ENCODE measurements around the gene SUGP2.

SUGP2 gene

DNA sequence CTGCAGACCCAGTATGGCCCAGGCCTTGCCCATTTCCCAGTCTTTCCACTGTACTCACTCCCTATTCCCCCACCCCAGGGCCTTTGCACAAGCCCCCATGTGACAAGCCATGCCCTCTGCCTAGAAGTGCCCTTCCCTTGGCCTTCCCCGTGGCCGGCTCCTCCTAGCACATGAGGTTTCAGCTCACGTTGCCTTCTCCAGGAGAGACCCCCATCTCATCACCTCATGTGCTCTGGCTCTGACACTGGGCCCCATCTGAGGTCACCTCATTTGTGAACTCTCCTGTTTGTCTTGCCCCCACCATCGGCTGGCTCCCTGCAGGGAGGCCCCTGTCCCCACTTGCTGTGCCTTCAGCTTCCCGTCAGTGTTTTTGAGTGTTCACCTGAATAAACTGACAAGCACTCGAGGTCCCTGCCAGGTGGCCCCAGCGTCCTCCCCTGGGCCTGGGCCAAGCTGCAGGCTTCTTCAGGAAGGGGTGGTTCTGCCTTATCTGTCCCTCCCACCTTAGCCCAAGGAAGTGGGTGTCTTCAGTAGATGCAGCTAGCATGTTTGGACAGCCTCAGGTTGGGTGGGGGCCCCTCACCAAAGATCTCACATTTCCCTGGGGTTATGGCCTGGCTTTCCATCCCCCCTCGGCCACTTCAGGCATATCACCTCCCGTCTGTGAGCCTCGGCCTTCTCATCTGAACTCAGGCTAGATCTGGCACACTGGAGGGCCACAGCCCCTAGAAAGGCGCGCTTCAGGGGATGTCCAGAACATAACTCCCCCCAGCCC is 26.7 kb upstream of the SUGP2 start:
- no peak for DNase-seq (ENCODE audit: insufficient read length, low spot score)
- no peak for FAIRE-seq

GRCh38 chr19:19059018-19059836 is 25.9 kb upstream of the SUGP2 start:
- no peak for FAIRE-seq
- no peak for DNase-seq (ENCODE audit: insufficient read length, low spot score)

DNA sequence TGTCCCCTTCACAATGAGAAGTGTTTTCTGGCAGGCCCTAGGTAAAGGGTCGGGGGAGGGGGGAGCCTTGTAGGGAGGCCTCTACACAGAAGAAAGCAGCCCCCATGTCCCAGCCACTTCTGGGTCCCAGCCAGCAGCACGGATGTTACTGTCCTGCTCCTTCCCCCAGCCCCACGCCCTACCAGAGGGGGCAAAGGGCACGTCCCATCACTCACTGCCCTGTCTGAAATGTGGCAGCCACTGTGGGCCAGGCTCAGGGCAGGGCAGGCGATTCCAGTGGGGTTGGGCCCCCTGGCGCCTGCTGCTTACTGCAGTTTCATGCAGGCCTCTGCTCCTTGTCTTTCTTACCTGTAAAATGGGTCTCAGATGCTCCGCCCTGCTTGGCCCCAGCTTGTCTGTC is 24.4 kb upstream of the SUGP2 start:
- FAIRE-seq: no peak
- no peak for DNase-seq (ENCODE audit: insufficient read length, low spot score)

DNA sequence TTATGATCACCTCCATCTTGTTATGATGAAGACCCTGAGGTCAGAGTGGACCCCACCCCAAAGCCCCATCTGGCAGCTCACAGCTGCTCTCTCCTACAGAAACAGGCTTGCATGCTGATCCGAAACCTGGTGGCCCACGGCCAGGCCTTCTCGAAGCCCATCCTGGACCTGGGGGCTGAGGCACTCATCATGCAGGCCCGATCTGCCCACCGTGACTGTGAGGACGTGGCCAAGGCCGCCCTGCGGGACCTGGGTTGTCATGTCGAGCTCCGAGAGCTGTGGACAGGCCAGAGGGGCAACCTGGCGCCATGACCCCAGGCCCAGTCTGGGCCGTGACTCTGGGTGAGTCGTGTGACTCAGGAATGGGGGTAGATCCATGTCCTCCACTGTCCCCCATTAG is 24.0 kb upstream of the SUGP2 start:
- DNase-seq (ENCODE audit: insufficient read length, low spot score) (no peak), FAIRE-seq (no peak)

- no peak for DNase-seq (ENCODE audit: insufficient read length, low spot score)
- FAIRE-seq: no peak
These were observed 23.4 kb upstream of the SUGP2 start for GRCh38 chr19:19056636-19057275.

DNA sequence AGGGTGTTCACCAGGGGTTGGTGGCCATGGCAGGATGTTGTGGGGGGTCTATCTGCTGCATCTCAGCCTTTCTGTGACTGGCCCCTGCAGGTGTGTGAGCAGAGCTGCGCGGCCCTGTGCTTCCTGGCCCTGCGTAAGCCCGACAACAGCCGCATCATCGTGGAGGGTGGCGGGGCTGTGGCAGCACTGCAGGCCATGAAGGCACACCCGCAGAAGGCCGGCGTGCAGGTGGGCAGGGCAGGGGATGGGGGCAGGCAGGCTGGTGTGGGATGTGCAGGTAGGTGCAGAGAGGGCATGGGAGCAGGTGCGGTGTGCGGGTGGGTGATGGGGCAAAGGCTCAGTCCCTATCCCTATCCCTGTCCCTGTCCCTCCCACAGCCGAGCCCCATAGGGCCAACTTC is 22.4 kb upstream of the SUGP2 start:
- FAIRE-seq (no peak), DNase-seq (ENCODE audit: insufficient read length, low spot score) (no peak)

DNA sequence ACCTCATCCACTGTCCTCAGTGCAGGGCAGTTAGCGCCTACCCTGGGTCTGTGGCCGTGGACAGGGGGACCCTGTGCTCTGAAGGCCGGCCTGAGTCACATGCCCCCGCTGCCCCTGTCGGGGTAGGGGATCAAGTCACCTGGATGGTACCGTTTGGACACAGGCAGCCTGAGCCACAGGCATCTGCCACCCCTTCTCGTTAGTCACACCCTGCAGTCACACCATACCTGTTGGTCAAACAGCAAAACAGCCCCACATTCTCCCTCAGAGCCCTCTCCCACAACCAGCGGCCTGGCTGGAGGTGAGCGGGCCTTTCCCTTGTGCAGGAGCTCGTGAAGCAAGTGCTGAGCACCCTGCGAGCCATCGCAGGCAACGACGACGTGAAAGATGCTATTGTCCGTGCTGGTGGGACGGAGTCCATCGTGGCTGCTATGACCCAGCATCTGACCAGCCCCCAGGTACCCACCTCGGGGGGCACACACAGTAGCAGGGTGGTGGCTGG is 21.7 kb upstream of the SUGP2 start:
- DNase-seq (ENCODE audit: insufficient read length, low spot score): no peak
- FAIRE-seq: no peak

GRCh38 chr19:19054315-19054938 is 21.1 kb upstream of the SUGP2 start:
- FAIRE-seq: no peak

DNA sequence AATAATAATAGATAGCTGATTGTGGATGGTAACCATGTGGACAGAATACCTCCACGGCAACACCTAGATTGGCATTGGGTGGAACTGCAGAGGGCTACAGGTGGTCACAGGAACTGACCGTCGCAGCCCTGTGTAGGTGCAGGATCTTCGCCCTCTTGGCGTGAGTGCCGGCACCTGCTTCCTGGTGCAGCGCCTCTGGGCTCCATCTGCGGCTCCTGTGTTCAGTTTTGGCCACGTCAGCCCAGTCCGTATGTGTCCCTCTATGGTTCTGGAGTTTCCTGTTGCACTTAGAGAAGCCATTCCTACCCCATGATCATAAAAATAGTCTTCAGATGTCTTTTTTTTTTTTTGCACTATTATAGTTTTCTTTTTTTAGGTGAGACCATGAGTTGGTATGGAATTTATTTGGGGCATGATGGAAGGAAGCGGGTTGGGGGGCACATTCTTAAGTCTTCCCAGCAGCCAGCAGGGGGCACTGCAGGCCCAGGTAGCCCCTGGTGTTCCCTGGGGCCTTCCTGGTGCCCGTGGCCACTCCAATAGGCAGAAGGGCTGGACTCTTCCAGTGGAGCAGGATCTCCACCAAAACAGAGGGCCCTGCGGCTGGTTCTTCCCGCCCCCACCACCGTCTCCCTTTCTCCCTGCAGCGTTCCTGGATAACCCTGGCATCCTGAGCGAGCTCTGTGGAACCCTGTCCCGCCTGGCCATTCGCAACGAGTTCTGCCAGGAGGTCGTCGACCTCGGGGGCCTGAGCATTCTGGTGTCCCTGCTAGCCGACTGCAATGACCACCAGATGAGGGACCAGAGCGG is 20.4 kb upstream of the SUGP2 start:
- DNase-seq (ENCODE audit: insufficient read length, low spot score): no peak
- no peak for FAIRE-seq

More at GRCh38 chr19:19054315-19054938, 21.1 kb upstream of the SUGP2 start:
- DNase-seq (ENCODE audit: insufficient read length, low spot score): no peak

DNA sequence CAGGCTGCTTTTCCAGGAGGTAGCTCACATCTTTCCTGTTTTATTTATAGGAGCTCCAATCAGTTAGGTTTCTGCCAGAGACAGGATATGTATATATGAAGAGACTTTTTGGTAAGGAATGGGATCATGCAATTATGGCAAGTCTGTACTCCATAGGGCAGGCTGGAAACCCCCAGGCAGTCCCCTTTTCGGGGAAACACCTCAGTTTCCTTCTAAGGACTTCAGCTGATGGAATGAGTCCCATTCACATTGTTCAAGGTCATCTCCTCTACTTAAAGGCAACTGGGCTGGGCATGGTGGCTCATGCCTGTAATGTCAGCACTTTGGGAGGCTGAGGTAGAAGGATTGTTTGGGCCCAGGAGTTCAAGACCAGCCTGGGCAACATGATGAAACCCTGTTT is 19.6 kb upstream of the SUGP2 start:
- FAIRE-seq (no peak), DNase-seq (ENCODE audit: insufficient read length, low spot score) (no peak)

GRCh38 chr19:19051478-19052213 is 18.3 kb upstream of the SUGP2 start:
- DNase-seq (ENCODE audit: insufficient read length, low spot score): no peak

DNA sequence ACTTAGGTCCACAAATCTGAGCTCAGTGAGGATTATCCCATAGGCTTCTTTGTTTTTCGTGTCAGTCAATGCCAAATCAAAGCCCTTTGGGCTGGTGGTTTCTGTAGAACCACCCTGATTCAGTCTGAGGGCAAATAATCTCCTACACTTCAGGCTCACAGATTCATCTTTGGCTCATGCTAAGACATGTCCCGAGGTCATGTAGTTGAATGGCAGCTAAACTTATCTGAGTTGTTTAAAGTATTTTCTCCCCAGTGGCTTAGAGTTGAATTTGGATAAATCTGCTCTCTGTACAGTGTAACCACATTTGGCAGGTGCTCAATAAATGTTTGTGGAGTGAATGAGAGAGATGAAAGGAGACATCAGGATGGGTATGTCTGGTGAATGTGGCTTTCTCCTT is 17.4 kb upstream of the SUGP2 start:
- DNase-seq (ENCODE audit: insufficient read length, low spot score) (no peak), FAIRE-seq (no peak)

More at GRCh38 chr19:19051478-19052213, 18.3 kb upstream of the SUGP2 start:
- no peak for FAIRE-seq

DNA sequence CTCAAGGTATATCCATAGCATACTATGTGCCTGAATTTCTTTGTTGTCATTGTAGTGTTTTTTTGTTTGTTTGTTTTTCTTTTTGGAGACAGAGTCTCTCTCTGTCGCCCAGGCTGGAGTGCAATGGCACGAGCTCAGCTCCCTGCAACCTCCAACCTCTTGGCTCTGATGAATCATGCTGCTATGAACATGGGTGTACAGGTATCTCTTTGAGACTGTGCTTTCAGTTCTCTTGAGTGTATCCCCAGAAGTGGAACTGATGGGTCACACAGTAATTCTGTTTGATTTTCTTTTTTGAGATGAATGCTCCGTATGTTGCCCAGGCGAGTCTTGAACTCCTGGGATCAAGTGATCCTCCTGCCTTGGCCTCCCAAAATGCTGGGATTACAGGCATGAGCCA is 16.8 kb upstream of the SUGP2 start:
- DNase-seq (ENCODE audit: insufficient read length, low spot score): no peak
- no peak for FAIRE-seq

DNA sequence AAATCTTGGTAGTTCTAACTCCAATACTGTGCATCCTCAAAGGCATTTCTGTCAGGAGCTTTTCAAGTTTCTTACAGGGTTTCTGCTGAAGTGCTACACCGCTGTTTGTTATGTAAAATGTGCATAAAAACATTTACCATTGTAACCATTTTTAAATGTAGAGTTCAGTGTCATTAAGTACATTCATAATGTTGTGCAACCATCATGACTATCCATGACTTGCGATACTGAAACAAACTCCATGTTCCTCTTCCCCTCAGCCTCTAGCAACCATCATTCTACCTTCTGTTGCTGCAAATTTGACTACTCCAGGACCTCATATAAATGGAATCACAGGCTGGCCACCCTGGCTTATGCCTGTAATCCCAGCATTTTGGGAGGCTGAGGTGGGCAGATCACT is 16.1 kb upstream of the SUGP2 start:
- FAIRE-seq (no peak), DNase-seq (ENCODE audit: insufficient read length, low spot score) (no peak)

- DNase-seq (ENCODE audit: insufficient read length, low spot score): no peak
- FAIRE-seq: no peak
These were observed 10.6 kb upstream of the SUGP2 start for GRCh38 chr19:19043881-19044280.

DNA sequence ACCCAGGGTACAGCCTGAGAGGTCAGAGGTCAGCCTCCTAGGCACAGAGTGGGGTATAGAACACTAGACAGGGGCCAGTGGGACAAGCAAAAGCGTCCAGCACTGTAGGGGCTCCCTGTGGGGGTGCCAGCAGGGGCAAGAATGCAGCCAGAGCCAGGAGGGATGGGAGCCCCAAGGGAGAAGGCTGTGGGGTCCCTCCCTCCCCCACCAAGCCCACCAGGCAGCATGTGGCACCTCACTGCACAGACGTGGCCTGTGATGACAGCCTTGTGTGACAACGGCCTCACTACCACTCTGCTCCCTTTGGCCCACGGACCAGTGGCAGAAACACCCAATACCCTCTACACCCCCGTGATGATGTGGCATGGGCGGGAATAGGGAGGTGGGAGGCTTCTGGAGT is 10.2 kb upstream of the SUGP2 start:
- no peak for FAIRE-seq
- DNase-seq (ENCODE audit: insufficient read length, low spot score): no peak

DNA sequence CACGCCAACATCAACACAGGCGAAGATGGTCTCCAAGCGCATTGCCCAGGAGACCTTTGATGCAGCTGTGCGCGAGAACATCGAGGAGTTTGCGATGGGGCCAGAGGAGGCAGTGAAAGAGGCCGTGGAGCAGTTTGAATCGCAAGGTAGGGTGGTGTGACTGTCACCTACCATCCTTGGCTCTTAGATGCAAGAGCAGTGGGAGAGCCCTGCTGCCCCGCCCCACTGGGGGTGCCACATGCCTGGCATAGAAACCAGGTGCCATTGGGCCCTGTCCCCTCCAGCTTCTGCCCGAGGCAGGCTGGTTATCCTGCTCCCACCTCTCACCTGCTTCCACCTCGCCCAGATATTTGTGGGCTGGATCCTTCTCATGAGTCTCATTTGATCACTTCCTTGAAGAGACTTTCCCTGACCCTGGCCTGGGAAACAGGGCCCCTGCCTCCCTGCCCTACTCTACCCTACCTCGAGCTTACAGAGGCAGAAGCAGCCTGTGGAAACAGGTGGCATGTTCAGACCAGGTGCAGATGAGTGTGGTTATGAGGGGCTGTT is 9.5 kb upstream of the SUGP2 start:
- no peak for FAIRE-seq
- no peak for DNase-seq (ENCODE audit: insufficient read length, low spot score)

DNA sequence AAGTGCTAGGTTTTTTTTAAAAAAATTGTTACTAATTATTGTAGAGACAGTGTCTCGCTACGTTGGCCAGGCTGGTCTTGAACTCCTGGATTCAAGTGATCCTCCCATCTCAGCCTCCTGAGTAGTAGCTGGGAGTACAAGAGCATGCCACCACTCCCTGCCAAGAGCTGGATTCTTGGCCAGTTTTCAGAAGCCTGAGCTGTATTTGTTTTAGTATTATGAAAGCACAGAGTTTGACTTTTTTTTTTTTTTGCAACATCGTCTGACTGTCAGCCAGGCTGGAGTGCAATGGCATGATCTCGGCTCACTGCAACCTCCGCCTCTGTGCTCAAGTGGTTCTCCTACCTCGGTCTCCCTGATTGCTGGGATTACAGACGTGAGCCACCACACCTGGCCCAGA is 7.1 kb upstream of the SUGP2 start:
- FAIRE-seq (no peak), DNase-seq (ENCODE audit: insufficient read length, low spot score) (no peak)

DNA sequence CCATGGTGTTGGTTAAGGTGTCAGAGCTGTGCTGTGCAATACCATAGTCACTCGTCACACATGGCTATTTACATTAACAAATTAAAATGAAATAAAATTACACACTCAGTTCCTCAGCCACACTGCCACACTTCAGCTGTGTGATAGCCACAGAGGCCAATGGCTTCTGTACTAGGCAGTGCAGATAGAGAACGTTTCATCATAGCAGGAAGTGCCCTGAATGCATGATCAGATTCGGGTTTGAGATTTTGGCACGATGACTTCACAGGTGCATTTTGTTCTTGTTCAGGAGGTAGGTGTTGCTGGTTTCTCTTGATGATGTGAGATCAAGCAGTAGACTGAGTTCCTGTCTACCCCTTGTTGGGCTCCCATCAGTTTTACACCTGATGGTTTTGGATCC is 6.6 kb upstream of the SUGP2 start:
- FAIRE-seq (no peak), DNase-seq (ENCODE audit: insufficient read length, low spot score) (no peak)
